H1 (cell line): Measurements from ENCODE around the gene TMEM182. TPM values are rescaled to one million over a fixed set of nuclear protein-coding genes. Genes with fewer than 3 reads are reported as not detected.

Source experiments
- CTCF ChIA-PET: fragments of 300-600 bp; sonication (Branson Sonifier 250); formaldehyde crosslinking; loops from one replicate; lab custom pipeline; 2021; ENCODE audit not compliant: partially characterized antibody; lab: Charles Lee
- POLR2A ChIA-PET: fragments of 300-600 bp; sonication (Branson Sonifier 250); formaldehyde crosslinking; loops from one replicate; lab custom pipeline; 2021; ENCODE audit warnings: inconsistent platforms; ENCODE audit not compliant: partially characterized antibody; lab: Charles Lee
- DNase-seq, 2 experiments: peaks; one replicate each; pipeline versions ENCODE4 v3.0.0 to v3.0.0-alpha.2; 2010 to 2022; ENCODE audit warnings: low spot score in 2 of 2, low read depth in 1 of 2, mixed read lengths in 1 of 2
- FAIRE-seq: peaks from 2 replicates; lab custom pipeline; 2011; peaks lifted over from hg19 to GRCh38; lab: Jason Lieb, UNC
- H2AFZ ChIP-seq: 2 replicates; pipeline ENCODE4 v1.8.1; 2012; ENCODE audit warnings: low read length, inconsistent platforms
- H2AK5ac ChIP-seq: 2 replicates; pipeline ENCODE4 v1.6.1; 2013; ENCODE audit warnings: low read depth, low read length
- H2BK120ac ChIP-seq: replicated peaks from 2 replicates; pipeline ENCODE3; 2013; ENCODE audit warnings: low read depth, low read length, inconsistent platforms
- H2BK12ac ChIP-seq: 2 replicates; pipeline ENCODE4 v1.6.1; 2013; ENCODE audit warnings: low read depth, low read length
- H2BK15ac ChIP-seq: 2 replicates; pipeline ENCODE4 v1.6.1; 2013; ENCODE audit warnings: low read length
- H2BK20ac ChIP-seq: 2 replicates; pipeline ENCODE4 v1.6.1; 2013; ENCODE audit warnings: low read length
- H2BK5ac ChIP-seq: 2 replicates; pipeline ENCODE4 v1.6.1; 2013; ENCODE audit warnings: low read depth, low read length
- H3K14ac ChIP-seq: 2 replicates; pipeline ENCODE4 v1.6.1; 2013; ENCODE audit warnings: inconsistent platforms; ENCODE audit not compliant: insufficient read length
- H3K18ac ChIP-seq: 2 replicates; pipeline ENCODE4 v1.6.1; 2013; ENCODE audit warnings: low read length; ENCODE audit errors: extremely low read depth
- H3K23ac ChIP-seq: 2 replicates; pipeline ENCODE4 v1.6.1; 2013; ENCODE audit warnings: inconsistent platforms; ENCODE audit not compliant: insufficient read length
- H3K23me2 ChIP-seq: 2 replicates; pipeline ENCODE4 v1.6.1; 2013; ENCODE audit warnings: low read depth, low read length
- H3K27ac ChIP-seq: 2 replicates; pipeline ENCODE4 v1.6.1; 2011; ENCODE audit warnings: low read depth, low read length, inconsistent platforms
- H3K27me3 ChIP-seq, 4 experiments: replicated peaks in 1 of 4; 1 replicate in 1 of 4; 2 replicates in 3 of 4; pipeline versions ENCODE4 v1.6.1 to v1.8.1; 2011 to 2013; ENCODE audit warnings: low read length in 3 of 4, mild to moderate bottlenecking in 3 of 4, inconsistent platforms in 2 of 4, mixed read lengths in 2 of 4, moderate library complexity in 1 of 4; ENCODE audit not compliant: control insufficient read depth in 3 of 4, insufficient read depth in 3 of 4; ENCODE audit errors: extremely low read depth in 1 of 4
- H3K36me3 ChIP-seq, 4 experiments: 2 replicates each; pipeline versions ENCODE4 v1.6.1 to v1.8.1; 2011 to 2013; ENCODE audit warnings: mild to moderate bottlenecking in 4 of 4, low read length in 3 of 4, moderate library complexity in 2 of 4, control low read depth in 1 of 4, inconsistent platforms in 1 of 4; ENCODE audit not compliant: insufficient read depth in 4 of 4, control insufficient read depth in 2 of 4
- H3K4ac ChIP-seq: replicated peaks from 2 replicates; pipeline ENCODE3; 2013; ENCODE audit warnings: low read length, low read depth, mixed read lengths, inconsistent platforms; ENCODE audit not compliant: insufficient read length
- H3K4me1 ChIP-seq, 4 experiments: replicated peaks in 1 of 4; 1 replicate in 1 of 4; 2 replicates in 3 of 4; pipeline versions ENCODE4 v1.6.1 to v1.8.1; 2011 to 2013; ENCODE audit warnings: low read length in 3 of 4, inconsistent platforms in 2 of 4, mixed read lengths in 1 of 4; ENCODE audit not compliant: insufficient read depth in 4 of 4, control insufficient read depth in 3 of 4
- H3K4me2 ChIP-seq, 2 experiments: 2 replicates each; pipeline versions ENCODE4 v1.6.1 to v1.8.1; 2011 to 2013; ENCODE audit warnings: low read depth in 2 of 2, low read length in 2 of 2, control low read depth in 1 of 2, inconsistent platforms in 1 of 2, mild to moderate bottlenecking in 1 of 2; ENCODE audit not compliant: insufficient read depth in 1 of 2
- H3K4me3 ChIP-seq, 4 experiments: fragments of 200-600, 300-600 bp in 1 of 4; sonication (generic), shearing (Covaris generic), sonication (Bioruptor Twin) in 1 of 4; 2 replicates each; pipeline versions ENCODE4 v1.5.1 to v1.8.1; 2011 to 2016; ENCODE audit warnings: low read length in 4 of 4, low read depth in 3 of 4, control low read depth in 2 of 4, inconsistent platforms in 2 of 4, mild to moderate bottlenecking in 2 of 4, mixed read lengths in 1 of 4, moderate library complexity in 1 of 4; ENCODE audit not compliant: insufficient read depth in 2 of 4; ENCODE audit errors: extremely low read depth in 1 of 4
- H3K56ac ChIP-seq: replicated peaks from 2 replicates; pipeline ENCODE3; 2013; ENCODE audit warnings: low read depth, mild to moderate bottlenecking, mixed read lengths, low read length, inconsistent platforms; ENCODE audit not compliant: insufficient read length
- H3K79me1 ChIP-seq: 2 replicates; pipeline ENCODE4 v1.6.1; 2013; ENCODE audit warnings: low read depth, low read length, control low read depth
- H3K79me2 ChIP-seq, 2 experiments: 2 replicates each; pipeline versions ENCODE4 v1.6.1 to v1.8.1; 2012 to 2013; ENCODE audit warnings: low read length in 2 of 2, mild to moderate bottlenecking in 2 of 2, inconsistent platforms in 1 of 2; ENCODE audit not compliant: insufficient read depth in 2 of 2, control insufficient read depth in 1 of 2
- H3K9ac ChIP-seq, 4 experiments: replicated peaks in 1 of 4; 1 replicate in 1 of 4; 2 replicates in 3 of 4; pipeline versions ENCODE4 v1.6.1 to v1.8.1; 2011 to 2013; ENCODE audit warnings: low read depth in 3 of 4, low read length in 3 of 4, control low read depth in 2 of 4, mild to moderate bottlenecking in 2 of 4, moderate library complexity in 2 of 4, inconsistent platforms in 1 of 4; ENCODE audit errors: extremely low read depth in 1 of 4
- H3K9me3 ChIP-seq, 2 experiments: 2 replicates each; pipeline versions ENCODE4 v1.6.1 to v1.8.1; 2012 to 2013; ENCODE audit warnings: mild to moderate bottlenecking in 2 of 2, moderate library complexity in 2 of 2, control low read depth in 1 of 2, inconsistent platforms in 1 of 2, low read depth in 1 of 2, low read length in 1 of 2, mixed read lengths in 1 of 2; ENCODE audit not compliant: insufficient read depth in 2 of 2
- H4K20me1 ChIP-seq, 2 experiments: replicated peaks in 1 of 2; 2 replicates each; pipeline versions ENCODE3 to v1.8.1; 2011 to 2013; ENCODE audit warnings: inconsistent platforms in 2 of 2, low read length in 2 of 2, mild to moderate bottlenecking in 1 of 2; ENCODE audit not compliant: insufficient read depth in 2 of 2, control insufficient read depth in 1 of 2
- H4K5ac ChIP-seq: 2 replicates; pipeline ENCODE4 v1.6.1; 2013; ENCODE audit warnings: low read length, low read depth, mixed read lengths, inconsistent platforms; ENCODE audit not compliant: insufficient read length
- H4K8ac ChIP-seq: 2 replicates; pipeline ENCODE4 v1.8.0; 2013; ENCODE audit warnings: mild to moderate bottlenecking, moderate library complexity, low read length, inconsistent platforms; ENCODE audit not compliant: insufficient read depth; ENCODE audit errors: extremely low read depth
- H4K91ac ChIP-seq: replicated peaks from 2 replicates; pipeline ENCODE3; 2013; ENCODE audit warnings: low read length, mixed read lengths, inconsistent platforms; ENCODE audit not compliant: insufficient read length
- CBX5 ChIP-seq: fragments of 300-800, 300-1000 bp; sonication (generic); IDR thresholded peaks from 2 replicates; pipeline ENCODE4 v1.7.1; 2016; ENCODE audit warnings: antibody characterized with exemption, low read length, low read depth
- EP300 ChIP-seq, 2 experiments: IDR thresholded peaks; 1 replicate in 1 of 2; 2 replicates in 1 of 2; pipeline ENCODE4 v1.6.1; 2011 to 2012; ENCODE audit warnings: low read depth in 2 of 2, low read length in 2 of 2, mild to moderate bottlenecking in 2 of 2, borderline replicate concordance in 1 of 2, inconsistent platforms in 1 of 2, moderate library complexity in 1 of 2
- GABPA ChIP-seq: IDR thresholded peaks from 2 replicates; pipeline ENCODE4 v1.6.1; 2011; ENCODE audit warnings: mild to moderate bottlenecking, low read length, moderate library complexity, borderline replicate concordance; ENCODE audit not compliant: insufficient read depth
- KDM1A ChIP-seq: fragments of 200-600, 300-600 bp; sonication (generic); IDR thresholded peaks from 2 replicates; pipeline ENCODE4 v1.7.1; 2016; ENCODE audit warnings: mild to moderate bottlenecking, low read length, borderline replicate concordance
- WGBS, 2 experiments: shearing (Covaris generic) in 1 of 2; methylation state at CpG; one replicate each; pipeline versions ENCODE4 v1.1.6 to v1.1.7; 2013 to 2015; ENCODE audit warnings: low lambda C conversion rate in 2 of 2, mixed read lengths in 2 of 2, inconsistent platforms in 1 of 2, low coverage in 1 of 2, missing lambda C conversion rate in 1 of 2; ENCODE audit not compliant: insufficient replicate concordance in 2 of 2, insufficient coverage in 1 of 2, insufficient read length in 1 of 2; ENCODE audit errors: extremely low coverage in 1 of 2, missing lambda C conversion rate in 1 of 2; 5-methylcytosine and 5-hydroxymethylcytosine counted together
- polyA plus RNA-seq, 7 experiments: library from polyadenylated mRNA; depleted of rRNA in 3 of 7; stranded (reverse) in 5 of 7; unstranded in 2 of 7; fragments of >200 nt in 5 of 7; fragments of 200-250 nt in 2 of 7; gene quantifications; 1 replicate in 5 of 7; 2 replicates in 1 of 7; 4 replicates in 1 of 7; pipeline versions ENCODE4 v1.2.1 to v1.2.3, GENCODE V29; 2011 to 2013; ENCODE audit warnings: missing spikeins in 2 of 7, mixed read lengths in 2 of 7
- total RNA-seq: library from RNA; stranded (reverse); fragmentation: NEBNext Ultra II Directional; extraction: Animal tissue kit (Norgen Biotek cat#: 25700); gene quantifications from 2 replicates; pipeline ENCODE4 v1.2.1, GENCODE V29; 2021

TMEM182 gene
- total and polyA plus RNA-seq, 2 of the 8 experiments (the other 6 are each of a cell fraction or from before 2014, with no cell fraction given) = 3.1 to 4.3 TPM

GRCh38 chr2:102801098-102801718 is 39.4 kb downstream of the TMEM182 start:
- Histone ChIP-seq H3K36me3 (peaks cover 0 to 31% (median 5%) of the 10 kb centered on the region in 4 experiments; a peak in 4 of 8 replicates), H3K14ac (no peak overlapping the region), H3K27ac (no peak overlapping the region), H3K23ac (no peak overlapping the region), H3K9me3 (peaks cover 39 to 43% of the 10 kb centered on the region in 2 experiments), H4K8ac (no peak overlapping the region), H2BK20ac (no peak overlapping the region), H3K9ac (no peak overlapping the region), H2BK12ac (no peak overlapping the region), H3K18ac (no peak overlapping the region), H3K79me2 (no peaks in the 10 kb centered on the region), H2BK15ac (no peak overlapping the region), H3K56ac (no peak overlapping the region), H3K4me3 (no peak overlapping the region), H3K4me2 (no peak overlapping the region), H4K5ac (no peak overlapping the region), H3K79me1 (no peaks in the 10 kb centered on the region), H3K4me1 (no peaks in the 10 kb centered on the region), H3K23me2 (no peaks in the 10 kb centered on the region), H3K4ac (no peak overlapping the region), H4K20me1 (no peaks in the 10 kb centered on the region), H2BK120ac (no peak overlapping the region), H3K27me3 (no peaks in the 10 kb centered on the region), H2BK5ac (no peak overlapping the region), H4K91ac (no peak overlapping the region), H2AK5ac (no peak overlapping the region), H2AFZ (no peak overlapping the region)
- ChIA-PET CTCF (interaction anchor here (0.8 to 8.8 kb wide), 3 partner anchors 13 to 47 kb away, joined by 3 to 122 read pairs (median 3); no protein-coding TSS in a partner anchor), POLR2A (no interaction called here)
- no peak for FAIRE-seq
- 88% methylated on average over 5 of the region's 5 CpGs; no CpG with 5 or more reads in 1 of the 2 experiments for WGBS, 2 experiments
- TF ChIP-seq EP300 (IDR thresholded peaks at IDR 0.05; ENCODE audit: borderline replicate concordance in 1 of 2, low read depth in 2 of 2, low read length in 2 of 2) (peak in 1 of 2 experiments; percentile 29; a peak in 1 of 3 replicates), GABPA (no peak), CBX5 (0 out of 2 replicates have a peak, but pooled peaks have one; percentile 44), KDM1A (0 out of 2 replicates have a peak, but pooled peaks have one; percentile 32)
- DNase-seq = no peak
